MCF 10A (cell line): Measurements from ENCODE around the gene SDCBP2. TPM values are rescaled to one million over a fixed set of nuclear protein-coding genes. Genes with fewer than 3 reads are reported as not detected.

ENCODE experiments used
- BruUV-seq: library from RNA; stranded (reverse); fragments of 400-500 nt; replicated peaks from 2 replicates; lab custom pipeline; 2021; lab: Mats Ljungman, UMichigan
- CTCF ChIA-PET: fragments of 300-600 bp; sonication (Branson Sonifier 250); formaldehyde crosslinking; extraction: SDS; loops from one replicate; lab custom pipeline; 2021; ENCODE audit warnings: antibody characterized with exemption, inconsistent platforms; lab: Yijun Ruan, JAX
- POLR2A ChIA-PET: fragments of 300-600, 350-650 bp; sonication (Branson Sonifier 250); formaldehyde crosslinking; extraction: SDS; loops from one replicate; lab custom pipeline; 2020; ENCODE audit warnings: antibody characterized with exemption, inconsistent platforms; lab: Yijun Ruan, JAX
- DNase-seq: peaks from one replicate; pipeline ENCODE4 v3.0.0-alpha.2; 2018; ENCODE audit not compliant: unreplicated experiment
- H3K27ac Mint-ChIP-seq: one replicate; pipeline ENCODE4 v1.8.0; 2022; ENCODE audit warnings: mild to moderate bottlenecking, low read depth, mixed read lengths; ENCODE audit not compliant: unreplicated experiment
- H3K27me3 Mint-ChIP-seq: one replicate; pipeline ENCODE4 v1.8.0; 2022; ENCODE audit warnings: mixed read lengths; ENCODE audit not compliant: insufficient read depth, unreplicated experiment
- H3K36me3 Mint-ChIP-seq: one replicate; pipeline ENCODE4 v1.8.0; 2022; ENCODE audit warnings: mild to moderate bottlenecking, moderate library complexity, mixed read lengths; ENCODE audit not compliant: insufficient read depth, unreplicated experiment
- H3K4me1 Mint-ChIP-seq: one replicate; pipeline ENCODE4 v1.8.0; 2022; ENCODE audit warnings: mixed read lengths; ENCODE audit not compliant: insufficient read depth, unreplicated experiment
- H3K4me3 Mint-ChIP-seq: one replicate; pipeline ENCODE4 v1.8.0; 2022; ENCODE audit warnings: mild to moderate bottlenecking, moderate library complexity, mixed read lengths; ENCODE audit not compliant: unreplicated experiment
- H3K9me3 Mint-ChIP-seq: one replicate; pipeline ENCODE4 v1.8.0; 2022; ENCODE audit warnings: mixed read lengths; ENCODE audit not compliant: unreplicated experiment
- intact Hi-C: fragments of 100-400 bp; cut with micrococcal nuclease; formaldehyde crosslinking; loops from 2 replicates; pipeline ENCODE4 v1.14.1; 2022
- total RNA-seq: library from RNA; stranded (reverse); gene quantifications from 2 replicates; pipeline ENCODE4 v1.2.3, GENCODE V29; 2022
- TF ChIP-seq, protein P1 (sequence below): fragments of 200-600 bp; IDR thresholded peaks from one replicate; pipeline ENCODE4 v1.8.0; 2022; ENCODE audit warnings: antibody characterized with exemption, mild to moderate bottlenecking; ENCODE audit not compliant: unreplicated experiment

SDCBP2 gene
- total RNA-seq, 1 experiment from 2014 or later: 11.8 TPM

DNA sequence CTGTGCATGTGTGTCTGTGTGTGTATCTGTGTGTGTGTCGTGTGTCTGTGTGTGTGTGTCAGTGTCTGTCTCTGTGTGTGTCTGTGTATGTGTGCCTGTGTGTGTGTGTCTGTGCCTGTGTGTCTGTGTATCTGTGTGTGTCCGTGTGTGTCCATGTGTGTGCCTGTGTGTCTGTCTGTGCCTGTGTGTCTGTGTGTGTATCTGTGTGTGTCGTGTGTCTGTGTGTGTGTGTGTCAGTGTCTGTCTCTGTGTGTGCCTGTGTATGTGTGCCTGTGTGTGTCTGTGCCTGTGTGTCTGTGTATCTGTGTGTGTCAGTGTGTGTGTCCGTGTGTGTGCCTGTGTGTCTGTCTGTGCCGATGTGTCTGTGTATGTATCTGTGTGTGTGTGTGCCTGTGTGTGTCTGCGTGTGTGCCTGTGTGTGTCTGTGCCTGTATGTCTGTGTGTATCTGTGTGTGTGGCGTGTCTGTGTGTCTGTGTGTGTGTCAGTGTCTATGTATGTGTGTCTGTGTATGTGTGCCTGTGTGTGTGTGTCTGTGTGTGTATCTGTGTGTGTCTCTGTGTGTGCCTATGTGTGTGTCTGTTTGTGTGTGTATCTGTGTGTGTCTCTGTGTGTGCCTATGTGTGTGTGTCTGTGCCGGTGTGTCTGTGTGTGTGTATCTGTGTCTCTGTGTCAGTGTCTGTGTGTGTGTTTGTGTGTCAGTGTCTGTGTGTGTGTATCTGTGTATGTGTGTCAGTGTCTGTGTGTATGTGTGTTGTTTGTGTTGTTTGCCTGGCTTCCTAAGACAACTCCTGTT lies 51.2 kb downstream of the SDCBP2 start:
- Mint-ChIP-seq H3K9me3 (no peaks in the 10 kb centered on the region), H3K36me3 (no peaks in the 10 kb centered on the region), H3K27ac (no peak overlapping the region), H3K4me3 (no peak overlapping the region), H3K27me3 (no peaks in the 10 kb centered on the region), H3K4me1 (no peaks in the 10 kb centered on the region)
- BruUV-seq: no TSS peak
- CTCF ChIA-PET: no interaction called here
- TF ChIP-seq, protein P1, sequence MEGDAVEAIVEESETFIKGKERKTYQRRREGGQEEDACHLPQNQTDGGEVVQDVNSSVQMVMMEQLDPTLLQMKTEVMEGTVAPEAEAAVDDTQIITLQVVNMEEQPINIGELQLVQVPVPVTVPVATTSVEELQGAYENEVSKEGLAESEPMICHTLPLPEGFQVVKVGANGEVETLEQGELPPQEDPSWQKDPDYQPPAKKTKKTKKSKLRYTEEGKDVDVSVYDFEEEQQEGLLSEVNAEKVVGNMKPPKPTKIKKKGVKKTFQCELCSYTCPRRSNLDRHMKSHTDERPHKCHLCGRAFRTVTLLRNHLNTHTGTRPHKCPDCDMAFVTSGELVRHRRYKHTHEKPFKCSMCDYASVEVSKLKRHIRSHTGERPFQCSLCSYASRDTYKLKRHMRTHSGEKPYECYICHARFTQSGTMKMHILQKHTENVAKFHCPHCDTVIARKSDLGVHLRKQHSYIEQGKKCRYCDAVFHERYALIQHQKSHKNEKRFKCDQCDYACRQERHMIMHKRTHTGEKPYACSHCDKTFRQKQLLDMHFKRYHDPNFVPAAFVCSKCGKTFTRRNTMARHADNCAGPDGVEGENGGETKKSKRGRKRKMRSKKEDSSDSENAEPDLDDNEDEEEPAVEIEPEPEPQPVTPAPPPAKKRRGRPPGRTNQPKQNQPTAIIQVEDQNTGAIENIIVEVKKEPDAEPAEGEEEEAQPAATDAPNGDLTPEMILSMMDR: no peak
- no peak for DNase-seq
- intact Hi-C loops: no loop called here
- POLR2A ChIA-PET: no interaction called here

DNA sequence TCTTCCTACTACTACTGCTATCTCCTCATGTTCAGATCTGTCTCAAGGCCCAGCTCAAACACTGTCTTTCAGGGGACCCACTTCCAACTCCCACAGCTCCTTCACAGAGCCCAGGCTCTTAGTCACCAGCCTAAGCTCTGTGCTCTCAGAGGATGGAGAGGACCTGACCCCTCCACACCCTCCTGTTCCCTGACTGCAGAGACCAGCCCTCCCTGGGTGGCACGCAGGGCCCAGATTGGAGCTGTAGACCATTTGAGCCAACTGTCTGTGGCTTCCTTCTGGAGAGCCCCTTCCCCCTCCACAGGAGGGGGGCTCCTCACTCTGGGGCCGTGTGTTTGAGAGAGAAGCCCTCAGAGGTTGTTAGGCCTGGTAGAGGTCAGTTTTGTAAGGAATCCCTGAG lies 53.0 kb downstream of the SDCBP2 start:
- Mint-ChIP-seq H3K4me1 (no peaks in the 10 kb centered on the region), H3K9me3 (no peaks in the 10 kb centered on the region), H3K4me3 (no peak overlapping the region), H3K27me3 (no peaks in the 10 kb centered on the region), H3K27ac (peak overlapping the region; percentile 3), H3K36me3 (no peaks in the 10 kb centered on the region)
- TF ChIP-seq, protein P1: no peak
- intact Hi-C loops: no loop called here
- DNase-seq: no peak
- CTCF ChIA-PET: interaction anchor here (0.7 to 0.8 kb wide), 2 partner anchors 8 to 66 kb away, joined by 3 to 4 read pairs; no protein-coding TSS in a partner anchor
- BruUV-seq: no TSS peak
- POLR2A ChIA-PET: interaction anchor here (0.7 kb wide), 1 partner anchor 10 kb away, joined by 3 read pairs; no protein-coding TSS in a partner anchor

DNA sequence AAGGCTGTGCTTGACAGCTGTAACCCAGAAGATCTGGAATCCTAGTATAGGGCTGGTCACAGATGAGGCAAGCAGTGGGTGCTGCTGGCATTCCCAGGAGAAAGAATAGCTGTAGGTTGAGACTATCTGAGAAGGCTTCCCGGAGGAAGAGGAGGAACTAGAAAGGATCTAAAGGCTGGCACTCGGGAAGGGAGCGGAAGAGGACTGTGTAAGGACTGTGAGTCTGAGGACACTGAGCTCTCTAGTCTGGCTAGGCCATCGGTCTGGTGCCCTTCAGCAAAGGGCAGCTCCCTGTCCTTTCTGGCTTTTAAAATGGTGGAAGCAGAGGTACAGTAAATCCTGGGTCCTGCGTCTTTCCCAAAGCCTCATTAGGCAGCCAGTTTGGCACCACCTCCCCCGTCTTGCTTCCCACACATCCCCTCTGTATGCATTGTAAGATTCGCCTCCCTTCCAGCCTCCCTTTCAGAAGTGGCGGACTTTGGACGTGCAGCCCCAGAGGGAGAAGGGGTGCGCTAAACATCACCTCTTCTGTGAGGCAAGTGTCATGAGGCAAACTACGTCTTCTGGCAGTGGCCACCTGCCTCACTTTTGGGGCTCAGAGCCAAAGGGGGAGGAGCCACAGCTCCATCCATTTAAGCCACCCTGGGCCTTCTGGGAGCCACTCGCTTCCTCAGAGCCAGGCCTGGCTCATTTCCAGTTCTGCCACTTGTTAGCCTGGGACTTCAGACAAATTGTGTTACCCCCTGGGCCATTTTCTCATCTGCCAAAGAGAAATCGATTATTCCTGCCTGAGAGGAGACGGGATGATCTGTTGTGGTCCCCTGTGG lies 54.2 kb downstream of the SDCBP2 start:
- H3K9me3 Mint-ChIP-seq: no peaks in the 10 kb centered on the region
- CTCF ChIA-PET: interaction anchor here (0.6 to 0.8 kb wide), 2 partner anchors 62 to 87 kb away, joined by 3 to 4 read pairs; no protein-coding TSS in a partner anchor
- TF ChIP-seq, protein P1: no peak
- no peaks in the 10 kb centered on the region for H3K4me1 Mint-ChIP-seq
- no peaks in the 10 kb centered on the region for H3K36me3 Mint-ChIP-seq
- no peak for DNase-seq
- POLR2A ChIA-PET: interaction anchor here (0.7 kb wide), 1 partner anchor 9 kb away, joined by 3 read pairs; the partner anchor contains the start of gene SNPH
- H3K27me3 Mint-ChIP-seq: no peaks in the 10 kb centered on the region
- no peak overlapping the region for H3K4me3 Mint-ChIP-seq
- BruUV-seq: no TSS peak
- intact Hi-C loops: no loop called here
- no peak overlapping the region for H3K27ac Mint-ChIP-seq

DNA sequence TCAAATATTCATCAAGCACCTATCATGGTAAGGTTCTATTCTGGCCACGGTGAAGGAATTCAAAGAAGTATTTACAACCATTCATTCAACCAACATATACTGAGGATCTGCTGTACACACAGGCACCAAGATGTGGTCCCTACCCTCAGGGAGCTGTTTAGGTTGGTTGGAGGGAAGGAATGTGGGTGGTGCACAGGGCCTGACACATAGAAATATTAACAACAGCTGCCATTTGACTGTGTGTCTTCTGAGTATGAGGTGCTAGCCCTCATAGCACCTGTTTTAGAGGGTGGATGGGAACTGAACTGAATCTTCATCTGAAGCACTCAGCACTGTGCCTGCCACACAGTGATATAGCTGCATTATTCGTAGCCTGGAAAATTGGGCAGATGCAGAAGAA lies 55.6 kb downstream of the SDCBP2 start:
- H3K27me3 Mint-ChIP-seq: no peaks in the 10 kb centered on the region
- no peak for DNase-seq
- no peaks in the 10 kb centered on the region for H3K36me3 Mint-ChIP-seq
- TF ChIP-seq, protein P1: no peak
- H3K9me3 Mint-ChIP-seq: no peaks in the 10 kb centered on the region
- CTCF ChIA-PET: no interaction called here
- intact Hi-C loops: no loop called here
- POLR2A ChIA-PET: no interaction called here
- H3K27ac Mint-ChIP-seq: no peak overlapping the region
- no peak overlapping the region for H3K4me3 Mint-ChIP-seq
- BruUV-seq: no TSS peak
- no peaks in the 10 kb centered on the region for H3K4me1 Mint-ChIP-seq
